Bronchial epithelial cell (primary cell): ENCODE data around the gene B4GALNT4. TPM values are rescaled to one million over a fixed set of nuclear protein-coding genes. Genes with fewer than 3 reads are reported as not detected.

Experiments used
- DNase-seq: peaks from one replicate; pipeline ENCODE4 v3.0.0-alpha.2; 2010; ENCODE audit warnings: low read depth
- FAIRE-seq: peaks from 2 replicates; lab custom pipeline; 2011; peaks lifted over from hg19 to GRCh38; lab: Jason Lieb, UNC
- H3K27me3 ChIP-seq: 2 replicates; pipeline ENCODE4 v1.5.1; 2011; ENCODE audit warnings: low read length; ENCODE audit not compliant: control insufficient read depth, insufficient read depth
- H3K36me3 ChIP-seq: 2 replicates; pipeline ENCODE4 v1.5.1; 2011; ENCODE audit warnings: low read length; ENCODE audit not compliant: control insufficient read depth, insufficient read depth
- H3K4me3 ChIP-seq: 2 replicates; pipeline ENCODE4 v1.5.1; 2011; ENCODE audit warnings: mild to moderate bottlenecking, low read depth, low read length, control low read depth
- total RNA-seq: library from RNA; depleted of rRNA; stranded (reverse); fragments of >200 nt; gene quantifications from 2 replicates; pipeline ENCODE4 v1.2.1, GENCODE V29; 2014
- TF ChIP-seq, protein P1 (sequence below): IDR thresholded peaks from 2 replicates; pipeline ENCODE4 v1.5.1; 2011; ENCODE audit warnings: mild to moderate bottlenecking, moderate library complexity, low read length, control low read depth, inconsistent platforms; ENCODE audit not compliant: insufficient read depth, severe bottlenecking

B4GALNT4 gene
- total RNA-seq, 1 donor from 2014 or later, result 10.8 TPM

- no peak for DNase-seq
- no peak overlapping the region for H3K4me3 ChIP-seq
- FAIRE-seq, result no peak
- H3K27me3 ChIP-seq, result no peaks in the 10 kb centered on the region
- TF ChIP-seq, protein P1, sequence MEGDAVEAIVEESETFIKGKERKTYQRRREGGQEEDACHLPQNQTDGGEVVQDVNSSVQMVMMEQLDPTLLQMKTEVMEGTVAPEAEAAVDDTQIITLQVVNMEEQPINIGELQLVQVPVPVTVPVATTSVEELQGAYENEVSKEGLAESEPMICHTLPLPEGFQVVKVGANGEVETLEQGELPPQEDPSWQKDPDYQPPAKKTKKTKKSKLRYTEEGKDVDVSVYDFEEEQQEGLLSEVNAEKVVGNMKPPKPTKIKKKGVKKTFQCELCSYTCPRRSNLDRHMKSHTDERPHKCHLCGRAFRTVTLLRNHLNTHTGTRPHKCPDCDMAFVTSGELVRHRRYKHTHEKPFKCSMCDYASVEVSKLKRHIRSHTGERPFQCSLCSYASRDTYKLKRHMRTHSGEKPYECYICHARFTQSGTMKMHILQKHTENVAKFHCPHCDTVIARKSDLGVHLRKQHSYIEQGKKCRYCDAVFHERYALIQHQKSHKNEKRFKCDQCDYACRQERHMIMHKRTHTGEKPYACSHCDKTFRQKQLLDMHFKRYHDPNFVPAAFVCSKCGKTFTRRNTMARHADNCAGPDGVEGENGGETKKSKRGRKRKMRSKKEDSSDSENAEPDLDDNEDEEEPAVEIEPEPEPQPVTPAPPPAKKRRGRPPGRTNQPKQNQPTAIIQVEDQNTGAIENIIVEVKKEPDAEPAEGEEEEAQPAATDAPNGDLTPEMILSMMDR, result no peak
- H3K36me3 ChIP-seq, result no peaks in the 10 kb centered on the region
These were observed 12.9 kb downstream of the B4GALNT4 start for GRCh38 chr11:382081-382629.

GRCh38 chr11:383431-383830 lies 14.1 kb downstream of the B4GALNT4 start:
- Histone ChIP-seq H3K27me3 (no peaks in the 10 kb centered on the region), H3K4me3 (no peak overlapping the region), H3K36me3 (no peaks in the 10 kb centered on the region)
- FAIRE-seq (peak; percentile 66), DNase-seq (no peak)
- TF ChIP-seq, protein P1, result no peak

GRCh38 chr11:384511-384910 lies 15.2 kb downstream of the B4GALNT4 start:
- Histone ChIP-seq H3K36me3 (no peaks in the 10 kb centered on the region), H3K4me3 (no peak overlapping the region), H3K27me3 (no peaks in the 10 kb centered on the region)
- FAIRE-seq (no peak), DNase-seq (no peak)
- TF ChIP-seq, protein P1, result no peak

- H3K27me3 ChIP-seq, result no peaks in the 10 kb centered on the region
- H3K4me3 ChIP-seq, result no peak overlapping the region
- FAIRE-seq (no peak), DNase-seq (no peak)
- no peaks in the 10 kb centered on the region for H3K36me3 ChIP-seq
- TF ChIP-seq, protein P1, result no peak
These were observed 16.5 kb downstream of the B4GALNT4 start for GRCh38 chr11:385594-386351.

DNA sequence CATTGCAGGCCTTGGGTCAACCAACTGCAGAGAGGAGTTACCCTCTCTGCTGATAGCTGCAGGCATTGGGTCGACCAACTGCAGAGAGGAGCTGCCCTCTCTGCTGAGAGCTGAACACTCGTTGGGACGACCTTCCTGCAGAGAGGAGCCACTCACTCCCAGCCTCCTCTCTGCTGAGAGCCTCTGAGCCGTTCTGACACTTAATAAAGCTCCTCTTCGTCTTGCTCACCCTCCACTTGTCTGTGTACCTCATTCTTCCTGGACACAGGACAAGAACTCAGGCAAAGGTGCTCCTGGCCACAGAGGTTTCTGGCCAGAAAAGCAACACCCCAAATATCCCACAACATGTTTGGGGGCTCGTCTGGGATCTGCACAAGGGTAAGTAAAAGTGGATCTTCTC lies 17.2 kb downstream of the B4GALNT4 start:
- Histone ChIP-seq H3K36me3 (no peaks in the 10 kb centered on the region), H3K27me3 (no peaks in the 10 kb centered on the region), H3K4me3 (no peak overlapping the region)
- FAIRE-seq (no peak), DNase-seq (no peak)
- TF ChIP-seq, protein P1, result no peak
